ENCODE data around the gene COA6.

The COA6 gene

DNA sequence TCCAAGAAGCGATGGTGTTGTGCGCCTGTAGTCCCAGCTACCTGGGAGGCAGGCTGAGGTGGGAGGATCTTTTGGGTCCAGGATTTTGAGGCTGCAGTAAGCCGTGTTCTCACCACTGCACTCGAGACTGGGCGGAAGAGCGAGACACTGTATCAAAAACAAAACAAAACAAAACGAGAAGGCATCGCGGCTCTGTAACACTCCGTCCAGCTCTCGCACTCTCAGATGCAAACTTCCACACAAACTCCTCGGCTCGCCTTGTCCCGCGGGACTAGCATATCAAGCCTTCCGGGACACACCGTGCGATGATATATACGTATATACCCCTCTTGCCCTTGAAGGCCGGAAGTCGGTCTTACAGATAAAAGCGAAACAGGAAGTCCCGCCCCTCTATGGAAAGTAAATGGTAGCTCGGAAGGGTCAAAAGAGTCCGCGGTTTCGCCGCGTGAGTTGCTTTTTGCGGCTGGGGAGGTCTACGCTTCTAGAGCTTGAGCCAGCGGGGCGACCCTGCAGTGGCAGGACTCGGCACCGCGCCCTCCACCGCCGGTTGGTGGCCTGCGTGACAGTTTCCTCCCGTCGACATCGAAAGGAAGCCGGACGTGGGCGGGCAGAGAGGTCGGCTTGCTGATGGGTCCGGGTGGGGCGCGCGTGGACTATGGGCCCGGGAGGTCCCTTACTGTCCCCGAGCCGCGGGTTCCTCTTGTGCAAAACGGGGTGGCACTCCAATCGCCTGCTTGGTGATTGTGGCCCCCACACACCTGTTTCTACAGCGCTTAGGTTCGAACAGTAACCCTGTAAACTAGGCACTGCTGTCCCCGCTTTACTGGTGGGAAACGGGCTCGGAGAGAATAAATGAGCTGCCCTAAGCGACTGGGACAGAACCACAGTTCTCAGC is at the start of gene COA6:
Gene COA6 (plus strand): TSS at position 393 of the 895 bp plus-strand sequence. CDS start 11 bp downstream, at position 404.
- peak; percentile 87 for FAIRE-seq
- peak; percentile 96 for DNase-seq (ENCODE audit: low spot score)

- no peak for FAIRE-seq
- DNase-seq (ENCODE audit: low spot score) = no peak
These were observed 48.4 kb upstream of the COA6 start for GRCh38 chr1:234324821-234325220.

- FAIRE-seq (no peak), DNase-seq (ENCODE audit: low spot score) (no peak)
These were observed 47.3 kb upstream of the COA6 start for GRCh38 chr1:234325878-234326496.

GRCh38 chr1:234326497-234327366 is 46.5 kb upstream of the COA6 start:
- peak; percentile 33 for DNase-seq (ENCODE audit: low spot score)
- FAIRE-seq = no peak

- DNase-seq (ENCODE audit: low spot score) (no peak), FAIRE-seq (no peak)
These were observed 45.6 kb upstream of the COA6 start for GRCh38 chr1:234327577-234328164.

- DNase-seq (ENCODE audit: low spot score) (no peak), FAIRE-seq (no peak)
These were observed 42.4 kb upstream of the COA6 start for GRCh38 chr1:234330843-234331215.

DNA sequence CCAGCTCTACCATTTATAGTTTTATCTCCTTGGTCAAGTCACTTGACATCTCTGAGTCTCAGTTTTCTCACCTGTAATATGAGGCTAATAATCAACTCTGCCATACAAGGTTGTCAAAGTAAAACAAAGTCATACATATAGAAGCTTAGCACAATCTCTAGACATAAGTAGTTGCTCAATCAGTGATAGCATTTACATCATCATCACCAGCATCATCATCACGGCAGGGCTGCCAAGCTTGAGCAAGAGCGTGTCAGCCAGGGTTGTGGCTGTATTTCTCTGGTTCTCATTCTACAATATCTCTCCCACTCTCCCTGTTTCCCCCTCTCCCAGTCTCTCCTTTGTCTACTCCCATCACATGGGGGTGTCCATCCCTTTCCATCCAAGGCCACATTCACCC is 41.7 kb upstream of the COA6 start:
- no peak for FAIRE-seq
- no peak for DNase-seq (ENCODE audit: low spot score)

GRCh38 chr1:234336359-234336758 is 36.9 kb upstream of the COA6 start:
- DNase-seq (ENCODE audit: low spot score) = no peak
- no peak for FAIRE-seq

DNA sequence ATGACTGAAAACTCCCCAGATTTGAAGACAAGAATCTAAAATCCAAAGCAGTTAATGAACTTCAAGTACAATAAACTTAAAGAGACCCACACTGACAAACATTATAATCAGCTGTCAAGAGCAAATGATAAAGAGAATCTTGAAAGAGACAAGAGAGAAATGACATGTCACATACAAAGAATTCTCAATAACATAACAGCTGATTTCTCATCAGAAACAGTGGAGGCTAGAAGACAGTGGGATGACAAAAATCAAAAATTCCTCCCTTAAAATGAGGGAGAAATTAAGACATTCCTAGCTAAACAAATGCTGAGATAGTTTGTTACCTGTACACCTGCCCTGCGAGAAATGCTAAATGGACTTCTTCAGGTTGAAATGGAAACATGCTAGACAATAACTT is 36.0 kb upstream of the COA6 start:
- DNase-seq (ENCODE audit: low spot score) (no peak), FAIRE-seq (no peak)

- FAIRE-seq = no peak
- DNase-seq (ENCODE audit: low spot score) = no peak
These were observed 32.7 kb upstream of the COA6 start for GRCh38 chr1:234340528-234340927.

DNA sequence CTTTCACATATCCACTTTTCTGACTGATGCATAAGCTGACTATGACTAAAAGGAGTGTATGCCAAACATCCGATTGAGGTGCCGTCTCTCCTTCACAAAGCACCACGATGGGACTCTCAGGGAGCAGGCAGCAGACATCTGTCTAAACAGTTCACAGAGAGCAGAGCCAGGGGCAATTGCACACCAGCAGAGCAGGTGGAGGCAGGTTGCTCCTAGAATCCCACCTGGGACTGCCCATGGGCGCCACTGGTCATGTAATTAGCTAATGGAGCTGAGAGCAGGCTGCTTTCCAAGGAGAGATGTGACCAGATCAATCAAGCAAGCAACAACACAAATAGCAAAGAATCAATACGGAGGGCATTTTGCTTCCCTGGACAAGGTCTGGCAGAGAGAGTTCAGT is 30.5 kb upstream of the COA6 start:
- FAIRE-seq (no peak), DNase-seq (ENCODE audit: low spot score) (no peak)

GRCh38 chr1:234345237-234345636 is 28.0 kb upstream of the COA6 start:
- no peak for DNase-seq (ENCODE audit: low spot score)
- FAIRE-seq = no peak

- DNase-seq (ENCODE audit: low spot score) (no peak), FAIRE-seq (no peak)
These were observed 24.3 kb upstream of the COA6 start for GRCh38 chr1:234348964-234349363.

DNA sequence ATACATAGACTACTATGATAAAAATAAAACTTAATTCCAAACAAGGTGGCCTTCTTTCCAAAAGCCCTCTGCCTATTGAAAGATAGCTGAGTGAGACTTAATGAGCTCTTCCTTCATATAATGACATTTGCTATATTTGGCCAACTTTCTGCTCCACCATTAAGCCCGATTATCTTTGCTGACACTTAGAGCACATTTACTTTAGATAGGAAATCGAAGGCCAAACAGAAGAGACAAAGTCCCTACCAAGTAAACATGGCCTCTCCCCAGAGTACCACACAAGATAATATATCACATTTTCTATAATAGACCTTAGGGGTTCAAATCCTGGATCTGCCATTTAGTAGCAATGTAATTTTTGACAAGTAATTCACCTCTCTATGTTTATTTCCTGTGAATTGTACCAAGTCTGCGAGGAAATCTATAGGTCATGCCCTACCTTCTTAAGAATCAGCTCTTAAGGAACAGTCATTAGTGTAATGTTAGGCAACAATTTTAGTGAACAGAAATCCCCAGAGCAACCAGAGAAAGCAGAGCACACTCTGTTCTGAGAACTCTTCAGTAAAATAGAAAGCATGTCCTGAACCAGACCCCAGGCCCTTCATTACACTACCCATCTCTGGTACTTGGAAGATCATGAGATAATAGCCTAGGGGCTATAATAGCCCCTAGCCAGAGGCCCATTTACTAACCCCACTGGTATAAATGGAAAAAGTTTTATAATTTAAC is 17.3 kb upstream of the COA6 start:
- FAIRE-seq (no peak), DNase-seq (ENCODE audit: low spot score) (no peak)

GRCh38 chr1:234356615-234357269 is 16.5 kb upstream of the COA6 start:
- peak; percentile 53 for FAIRE-seq

GRCh38 chr1:234357831-234358230 is 15.4 kb upstream of the COA6 start:
- no peak for DNase-seq (ENCODE audit: low spot score)

More at GRCh38 chr1:234356615-234357269, 16.5 kb upstream of the COA6 start:
- peak; percentile 62 for DNase-seq (ENCODE audit: low spot score)

DNA sequence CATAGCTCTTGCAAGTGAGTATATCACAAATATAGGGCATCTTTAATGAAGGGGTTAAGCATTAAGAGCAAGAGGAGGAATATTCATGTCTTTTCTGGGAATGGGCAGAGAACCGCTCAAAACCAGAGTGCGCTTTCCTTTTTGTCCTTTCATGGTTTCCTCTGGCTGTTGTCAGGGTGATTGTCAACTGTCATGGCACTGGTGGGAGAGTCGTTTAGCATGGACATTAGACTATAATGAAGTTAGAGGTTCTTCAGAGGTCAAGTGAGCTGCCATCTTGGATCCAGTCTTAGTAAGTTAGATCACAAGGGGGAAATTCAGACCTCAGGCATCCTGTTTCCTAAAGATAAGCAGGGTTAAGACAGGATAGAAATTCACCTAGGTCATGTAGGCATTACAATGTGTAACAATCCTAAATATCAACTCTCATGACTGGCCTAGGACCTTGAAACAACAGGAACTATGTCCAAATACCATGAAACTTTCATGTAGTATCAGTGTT is 12.1 kb upstream of the COA6 start:
- no peak for FAIRE-seq
- no peak for DNase-seq (ENCODE audit: low spot score)

More at GRCh38 chr1:234357831-234358230, 15.4 kb upstream of the COA6 start:
- no peak for FAIRE-seq

DNA sequence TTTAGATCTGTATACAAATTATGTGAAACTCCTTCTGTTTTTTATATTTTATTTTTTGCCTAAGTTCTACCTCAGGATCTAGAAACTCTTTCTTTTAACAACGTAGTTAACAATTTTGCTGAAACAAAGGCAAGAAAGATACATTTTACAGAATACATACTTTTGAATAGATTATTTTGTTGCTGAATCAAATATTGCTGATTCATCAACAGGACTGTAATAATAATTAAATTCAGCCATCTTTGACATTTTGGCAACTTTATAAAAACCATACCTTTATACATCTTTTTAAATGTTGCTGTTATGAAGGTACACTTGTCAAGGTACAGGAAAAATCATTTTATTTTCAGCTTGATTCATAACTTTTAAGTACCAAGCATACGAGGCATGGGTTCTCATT is 10.7 kb upstream of the COA6 start:
- DNase-seq (ENCODE audit: low spot score) = no peak
- no peak for FAIRE-seq

DNA sequence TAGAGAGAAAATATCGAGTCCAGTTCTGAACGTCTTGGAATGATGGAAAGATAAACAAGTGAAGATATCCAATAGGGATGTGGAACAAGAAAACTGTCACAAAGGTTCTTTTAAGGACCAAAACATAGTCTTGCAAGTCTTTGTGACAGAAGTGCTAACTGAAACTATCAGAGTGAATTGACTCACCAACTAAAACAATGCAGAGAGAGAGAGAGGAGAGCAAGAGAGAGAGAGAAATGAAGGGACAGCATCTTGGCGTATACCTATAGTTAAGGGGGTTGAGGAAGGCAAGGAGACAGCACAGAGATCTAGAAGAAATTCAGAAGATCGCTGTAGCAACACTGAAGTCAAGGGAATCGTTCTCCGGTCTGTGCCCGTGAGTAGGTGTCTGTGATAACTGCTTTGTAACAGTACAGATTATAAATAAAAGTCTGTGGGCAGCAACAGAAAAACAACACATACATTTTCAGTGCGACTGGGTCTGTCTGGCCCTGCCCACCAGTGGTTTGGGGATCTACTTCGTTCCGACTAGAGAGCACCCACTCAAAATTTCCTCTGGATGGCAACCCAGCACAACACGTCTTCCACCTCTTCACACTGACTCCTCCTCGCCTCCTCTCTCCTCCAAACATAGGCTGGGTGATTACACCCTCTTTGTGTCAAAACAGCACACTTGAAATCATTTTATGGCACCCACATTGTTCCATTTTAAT is 4.8 kb upstream of the COA6 start:
- DNase-seq (ENCODE audit: low spot score) = no peak
- FAIRE-seq = no peak
